HG02610 (cell line): ENCODE results near the gene OR4F6.
"Not testable (repeated sequence)": the region's sequence is repeated elsewhere in the genome, so short reads cannot be mapped to it uniquely, and the experiment has no call there.

Experiments used
- ATAC-seq: cut with Tn5 transposase; IDR thresholded peaks from one replicate; pipeline ENCODE4 v1.9.1; 2021; ENCODE audit warnings: mild to moderate bottlenecking, moderate library complexity; ENCODE audit not compliant: unreplicated experiment

Gene OR4F6, protein sequence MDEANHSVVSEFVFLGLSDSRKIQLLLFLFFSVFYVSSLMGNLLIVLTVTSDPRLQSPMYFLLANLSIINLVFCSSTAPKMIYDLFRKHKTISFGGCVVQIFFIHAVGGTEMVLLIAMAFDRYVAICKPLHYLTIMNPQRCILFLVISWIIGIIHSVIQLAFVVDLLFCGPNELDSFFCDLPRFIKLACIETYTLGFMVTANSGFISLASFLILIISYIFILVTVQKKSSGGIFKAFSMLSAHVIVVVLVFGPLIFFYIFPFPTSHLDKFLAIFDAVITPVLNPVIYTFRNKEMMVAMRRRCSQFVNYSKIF

GRCh38 chr15:101803209-101803608, at the start of gene OR4F6:
TSS of gene OR4F6 (plus strand) at chr15:101803509. CDS start at chr15:101805720, 2,211 bp downstream.
- ATAC-seq: no peak

DNA sequence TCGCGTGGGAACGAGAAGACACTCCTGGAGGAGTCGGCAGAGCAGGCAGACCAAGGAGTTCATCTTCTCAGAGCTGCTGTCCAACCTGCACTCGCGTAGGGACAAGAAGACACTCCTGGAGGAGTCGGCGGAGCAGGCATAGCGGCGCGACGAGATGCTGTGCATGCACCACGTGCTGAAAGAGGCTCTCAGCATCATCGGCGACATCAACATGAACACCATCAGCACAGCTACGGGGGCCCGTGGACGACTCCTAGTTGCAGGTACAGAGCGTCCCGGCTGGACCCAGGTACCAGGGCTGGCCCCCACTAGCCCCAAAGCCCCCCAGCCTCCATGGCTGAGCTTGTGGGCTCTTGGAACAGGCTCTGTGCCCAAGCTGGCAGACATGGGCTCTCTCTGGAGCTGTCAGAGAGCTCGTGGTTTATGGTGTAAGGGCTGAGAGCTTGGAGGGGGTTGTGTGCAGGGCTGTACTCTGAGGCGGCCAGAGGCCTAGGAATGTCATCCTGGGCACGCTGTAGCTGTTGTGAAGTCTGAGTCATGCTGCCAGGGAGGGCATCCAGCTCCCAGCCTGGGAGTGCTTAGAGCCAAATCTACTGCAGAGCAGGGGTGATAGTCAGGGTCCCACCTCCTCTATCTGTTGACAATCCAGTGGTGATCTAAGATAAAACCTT, 38.5 kb upstream of the OR4F6 start:
- ATAC-seq: not testable (repeated sequence)

- ATAC-seq: not testable (repeated sequence)
Measured at GRCh38 chr15:101765340-101765671, 38.0 kb upstream of the OR4F6 start.

GRCh38 chr15:101765772-101766456, 37.4 kb upstream of the OR4F6 start:
- ATAC-seq: no peak

DNA sequence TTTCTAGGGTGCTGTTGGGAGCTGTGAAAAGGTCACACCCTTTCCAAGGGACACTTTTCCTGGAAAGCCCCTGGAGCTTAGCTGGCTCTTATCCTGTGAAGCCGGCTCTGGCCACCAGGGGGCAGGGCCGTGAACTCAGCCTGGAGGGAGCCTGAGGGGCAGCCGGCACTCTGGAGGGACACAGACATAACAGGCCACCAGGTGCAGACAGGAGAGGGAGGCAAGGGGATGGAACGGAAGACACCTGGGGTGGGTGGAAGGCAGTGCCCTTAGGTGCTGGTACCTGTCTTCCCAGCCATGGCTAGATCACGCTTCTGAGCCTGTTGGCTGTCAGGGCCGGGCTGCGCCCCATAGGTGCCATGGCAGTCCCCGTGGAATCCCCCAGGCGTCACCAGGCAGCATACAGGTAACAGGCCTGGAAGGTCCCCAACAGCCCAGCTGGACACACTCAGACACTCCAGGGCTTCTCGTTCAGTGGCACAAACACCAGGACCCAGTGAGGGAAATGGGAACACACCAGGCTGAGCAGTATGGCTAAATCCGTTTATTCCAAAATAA, 36.1 kb upstream of the OR4F6 start:
- not testable (repeated sequence) for ATAC-seq

DNA sequence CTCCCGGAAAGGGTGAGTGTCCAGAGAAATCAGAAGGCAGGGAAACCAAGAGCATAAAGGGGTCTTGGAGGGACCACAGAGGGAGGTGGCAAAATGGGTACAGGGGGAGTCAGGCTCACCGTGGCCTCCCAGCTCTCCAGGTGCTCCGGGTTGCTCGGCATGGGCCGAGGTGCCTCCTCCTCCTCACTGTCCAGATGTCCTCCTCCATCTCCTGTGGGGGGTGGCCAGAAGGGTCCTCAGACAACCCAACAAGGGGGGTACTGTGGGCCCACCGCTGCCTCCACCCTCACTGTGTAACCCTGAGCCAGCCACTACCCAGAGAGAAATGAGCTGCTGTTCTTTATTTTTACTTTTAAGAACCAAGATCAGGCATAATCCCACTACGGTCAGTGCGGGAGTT, 30.4 kb upstream of the OR4F6 start:
- no peak for ATAC-seq

GRCh38 chr15:101773496-101774100, 29.7 kb upstream of the OR4F6 start:
- no peak for ATAC-seq

GRCh38 chr15:101775136-101775535, 28.2 kb upstream of the OR4F6 start:
- ATAC-seq: no peak

DNA sequence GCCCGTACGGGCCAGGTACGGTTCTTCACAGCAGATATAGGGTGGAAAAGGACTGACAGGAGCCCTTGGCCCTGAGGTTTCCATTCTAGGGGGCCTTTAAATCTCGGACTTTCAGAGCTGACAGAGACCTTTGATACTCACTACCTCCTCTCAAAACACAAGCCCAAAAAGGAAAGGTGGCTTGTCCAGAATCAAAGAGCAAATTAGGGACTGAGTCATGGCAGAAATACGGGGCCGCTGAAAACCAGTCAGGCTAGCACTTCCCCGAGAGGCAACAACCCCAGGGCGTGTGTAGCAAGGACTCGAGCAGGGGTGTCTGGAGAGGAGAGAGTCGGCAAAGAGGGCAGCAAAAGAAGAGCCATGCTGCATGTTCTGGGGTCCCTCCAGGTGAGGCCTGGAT, 24.7 kb upstream of the OR4F6 start:
- not testable (repeated sequence) for ATAC-seq

GRCh38 chr15:101780225-101780624, 23.1 kb upstream of the OR4F6 start:
- ATAC-seq: not testable (repeated sequence)

- no peak for ATAC-seq
Measured at GRCh38 chr15:101781928-101782327, 21.4 kb upstream of the OR4F6 start.

- ATAC-seq: no peak
Measured at GRCh38 chr15:101784644-101785043, 18.7 kb upstream of the OR4F6 start.

DNA sequence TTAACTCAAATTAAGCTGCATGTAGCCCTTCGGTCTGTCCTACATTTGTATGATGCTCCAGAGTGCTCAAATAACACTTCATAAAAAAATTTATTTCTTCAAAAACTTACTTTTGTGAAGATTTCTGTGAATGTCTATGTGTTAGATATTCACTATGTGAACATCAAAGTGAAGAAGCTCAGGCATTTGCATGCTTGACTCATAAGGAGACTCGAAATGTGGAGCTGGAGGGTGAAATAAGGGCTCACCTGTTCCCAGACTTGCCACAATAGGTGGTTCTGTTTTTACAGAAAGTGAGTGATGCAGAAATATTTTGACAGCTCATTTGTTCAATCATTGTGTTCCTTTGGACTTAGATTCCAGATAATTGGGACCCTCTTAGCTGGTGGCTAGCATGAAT, 16.9 kb upstream of the OR4F6 start:
- not testable (repeated sequence) for ATAC-seq

GRCh38 chr15:101788001-101788400, 15.3 kb upstream of the OR4F6 start:
- ATAC-seq: not testable (repeated sequence)

DNA sequence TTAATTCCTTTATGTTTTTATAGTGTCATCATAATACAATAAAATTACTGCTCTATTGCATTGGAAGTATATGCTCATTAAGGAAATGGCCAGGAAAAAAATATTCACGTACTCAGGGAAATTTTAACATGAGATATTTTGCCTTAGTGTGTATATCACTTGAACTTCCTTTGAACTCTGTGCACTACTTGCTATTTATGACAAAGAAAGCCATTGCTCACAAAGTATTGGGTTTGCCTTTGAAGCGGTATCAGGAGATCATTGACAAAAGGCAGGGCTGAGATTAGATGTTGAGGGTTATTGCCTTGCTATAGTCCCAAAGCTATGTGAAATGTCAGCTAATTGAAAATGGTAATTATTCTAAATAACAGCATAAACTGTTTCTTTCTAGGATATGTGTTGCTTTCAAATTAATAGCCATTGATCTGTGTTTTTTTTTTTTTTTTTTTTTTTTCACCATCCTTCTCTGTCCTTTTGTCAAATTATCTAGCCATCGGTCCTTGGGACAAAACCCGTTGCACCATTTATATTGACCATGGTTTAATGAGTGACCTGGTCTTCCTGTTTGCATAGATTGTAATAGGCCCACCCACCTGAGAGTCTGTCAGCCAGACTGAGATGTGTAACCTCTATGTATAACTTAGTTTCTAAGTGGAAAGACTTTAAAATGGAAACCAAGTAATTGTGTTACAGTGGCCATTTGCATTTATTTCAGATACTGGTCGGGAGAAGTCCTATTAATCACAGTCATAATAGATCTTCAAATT, 14.6 kb upstream of the OR4F6 start:
- not testable (repeated sequence) for ATAC-seq

DNA sequence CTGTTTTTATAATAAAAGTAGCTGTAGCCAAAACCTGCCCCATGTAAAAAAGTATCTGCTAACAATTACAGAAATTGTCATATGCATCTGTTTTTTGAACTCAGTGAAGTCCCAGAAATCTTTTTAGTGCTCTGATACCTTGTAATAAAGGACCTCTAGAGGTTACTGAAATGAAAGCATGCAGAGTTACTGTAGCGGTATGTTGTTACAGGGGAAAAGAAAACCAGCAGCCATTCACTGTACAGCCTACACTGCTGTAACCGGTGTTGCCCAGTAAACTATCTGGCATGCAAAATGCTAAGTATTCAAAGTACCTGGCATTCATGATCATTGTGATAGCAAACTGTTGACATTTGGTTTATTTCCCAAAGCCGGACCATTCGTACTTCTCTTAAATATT, 12.6 kb upstream of the OR4F6 start:
- ATAC-seq: not testable (repeated sequence)

DNA sequence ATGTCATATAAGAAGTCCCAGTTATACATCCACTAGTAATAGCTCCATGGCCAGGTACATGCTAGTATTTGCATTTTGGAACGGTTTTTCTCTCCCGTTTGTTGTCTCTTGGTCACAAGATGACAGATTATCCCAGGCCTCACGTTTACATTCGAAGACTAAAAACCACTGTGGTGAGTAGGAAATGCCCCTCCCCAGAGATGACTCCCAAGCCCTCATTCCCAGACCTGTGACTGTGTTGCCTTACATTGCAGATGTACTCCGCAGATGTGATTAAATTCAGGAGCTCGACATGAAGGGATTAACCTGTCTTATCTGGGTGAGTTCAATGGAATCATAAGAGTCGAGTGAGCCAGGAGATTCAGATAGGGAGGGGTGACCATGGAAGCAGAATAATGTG, 9.3 kb upstream of the OR4F6 start:
- ATAC-seq: not testable (repeated sequence)

DNA sequence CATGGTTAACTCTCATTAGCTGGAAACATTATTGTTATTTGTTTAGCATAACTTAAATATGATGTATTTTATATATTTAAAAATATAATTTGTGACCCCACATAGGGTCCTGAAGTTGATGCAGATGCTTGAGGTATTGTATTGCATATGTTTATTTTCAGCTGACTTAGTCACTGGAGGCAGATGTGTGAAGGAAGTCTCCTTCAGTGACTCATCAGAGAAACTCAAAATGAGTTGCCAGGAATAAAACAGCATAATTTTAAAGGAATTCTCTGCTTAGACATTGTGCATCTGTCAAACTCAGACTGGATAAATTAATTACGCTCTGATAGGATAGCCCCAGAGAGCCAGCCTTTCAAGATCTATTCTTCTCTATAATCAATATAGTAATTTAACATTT, 7.9 kb upstream of the OR4F6 start:
- no peak for ATAC-seq

DNA sequence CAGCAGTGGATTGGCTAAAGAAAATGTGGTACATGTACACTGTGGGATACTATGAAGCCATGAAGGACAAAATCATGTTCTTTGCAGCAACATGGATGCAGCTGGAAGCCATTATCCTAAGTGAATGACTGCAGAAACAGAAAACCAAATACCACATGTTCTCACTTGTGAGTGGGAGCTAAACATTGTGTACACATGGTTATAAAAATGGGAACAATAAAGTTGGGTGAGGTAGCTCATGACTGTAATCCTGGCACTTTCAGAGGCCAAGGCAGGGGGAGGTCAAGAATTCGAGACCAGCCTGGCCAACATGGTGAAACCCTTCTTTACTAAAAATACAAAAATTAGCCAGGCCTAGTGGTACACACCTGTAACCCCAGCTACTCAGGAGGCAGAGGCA, 3.6 kb upstream of the OR4F6 start:
- no peak for ATAC-seq

DNA sequence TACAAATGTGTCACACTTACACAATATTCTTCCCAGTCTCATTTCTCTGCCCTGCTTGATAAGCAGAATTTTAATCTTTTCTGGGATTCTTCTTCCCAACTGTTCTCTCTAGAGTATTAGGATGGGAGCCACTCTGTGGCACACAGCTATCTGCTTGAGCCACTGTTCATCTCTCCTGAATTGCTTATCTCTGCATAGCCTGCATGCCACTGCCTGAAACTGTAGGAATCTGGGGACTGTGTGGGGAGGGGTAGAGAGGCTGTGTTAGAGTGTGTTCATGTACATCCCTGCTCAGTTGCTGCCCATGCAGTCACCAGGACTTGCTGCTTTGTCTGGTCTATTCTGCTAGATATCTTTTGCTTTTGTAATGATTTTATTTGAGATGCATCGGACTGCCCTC, 2.3 kb upstream of the OR4F6 start:
- ATAC-seq: no peak

GRCh38 chr15:101803676-101804075, 367 bp downstream of the OR4F6 start:
- no peak for ATAC-seq
